Spleen (tissue), 7 donors: ENCODE data around the gene MYO5B.

Experiments
- POLR2AphosphoS5 ChIP-seq, 3 donors: sonication (generic); formaldehyde crosslinking; IDR thresholded peaks; one replicate each; pipeline ENCODE4 v1.5.1; 2017; ENCODE audit warnings: antibody characterized with exemption in 3 of 3
- TF ChIP-seq, protein P1 (sequence below), 11 experiments: fragments of 200-600 bp in 7 of 11; fragments of 450-650 bp in 4 of 11; sonication (generic) in 4 of 11; IDR thresholded peaks in 8 of 11; conservative IDR thresholded peaks in 3 of 11; 1 replicate in 7 of 11; 2 replicates in 4 of 11; pipeline versions ENCODE4 v1.4.0 to v1.8.0; 2016 to 2021; ENCODE audit warnings: antibody characterized with exemption in 11 of 11, inconsistent platforms in 4 of 11, mild to moderate bottlenecking in 1 of 11
- donor health status: DM: no; HTN: no; CAD: no; lungs with moderate emphysema.
- donor health status: DM: no; HTN: no; CAD: no.
- donor health status: DM: no; HTN: no; CAD: no.

DNA sequence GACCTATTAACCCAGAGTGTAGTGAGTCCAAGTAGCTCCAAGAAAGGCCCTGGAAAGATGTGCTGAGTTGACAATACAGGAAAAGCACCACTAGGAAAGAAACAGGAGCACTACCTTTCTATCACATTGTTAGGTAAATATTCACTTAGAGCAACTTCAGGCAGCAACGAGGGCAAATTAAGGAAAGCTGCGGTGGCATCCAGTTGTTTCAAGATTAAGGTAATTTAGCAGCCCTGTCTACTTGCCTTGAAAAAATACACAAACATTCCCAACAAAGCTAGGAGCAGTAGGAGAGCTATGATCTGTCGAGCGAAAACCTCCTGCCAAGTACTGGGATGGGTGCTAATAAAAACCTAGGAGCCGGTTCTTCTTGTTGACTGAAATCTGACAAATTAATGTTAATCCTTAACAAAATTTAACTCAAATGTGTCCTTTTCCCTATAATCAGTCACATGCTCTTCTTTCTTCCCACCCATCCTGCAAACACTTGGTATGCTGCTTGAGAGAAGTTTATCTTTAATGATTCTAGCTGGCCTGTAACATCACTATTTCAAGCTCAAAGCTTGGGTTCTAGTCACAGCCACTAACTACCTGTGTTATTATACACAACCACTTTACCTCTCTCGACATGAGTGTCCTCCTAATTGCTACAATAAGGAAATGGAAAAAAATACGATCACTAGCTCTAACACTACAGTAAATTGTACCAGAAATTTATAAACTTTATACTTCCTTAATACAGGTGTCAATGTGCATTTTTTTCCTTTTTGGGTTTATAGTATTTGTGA, 383.6 kb downstream of the MYO5B start:
- TF ChIP-seq POLR2AphosphoS5 (IDR thresholded peaks at IDR 0.05), result no peak
- TF ChIP-seq, protein P1, sequence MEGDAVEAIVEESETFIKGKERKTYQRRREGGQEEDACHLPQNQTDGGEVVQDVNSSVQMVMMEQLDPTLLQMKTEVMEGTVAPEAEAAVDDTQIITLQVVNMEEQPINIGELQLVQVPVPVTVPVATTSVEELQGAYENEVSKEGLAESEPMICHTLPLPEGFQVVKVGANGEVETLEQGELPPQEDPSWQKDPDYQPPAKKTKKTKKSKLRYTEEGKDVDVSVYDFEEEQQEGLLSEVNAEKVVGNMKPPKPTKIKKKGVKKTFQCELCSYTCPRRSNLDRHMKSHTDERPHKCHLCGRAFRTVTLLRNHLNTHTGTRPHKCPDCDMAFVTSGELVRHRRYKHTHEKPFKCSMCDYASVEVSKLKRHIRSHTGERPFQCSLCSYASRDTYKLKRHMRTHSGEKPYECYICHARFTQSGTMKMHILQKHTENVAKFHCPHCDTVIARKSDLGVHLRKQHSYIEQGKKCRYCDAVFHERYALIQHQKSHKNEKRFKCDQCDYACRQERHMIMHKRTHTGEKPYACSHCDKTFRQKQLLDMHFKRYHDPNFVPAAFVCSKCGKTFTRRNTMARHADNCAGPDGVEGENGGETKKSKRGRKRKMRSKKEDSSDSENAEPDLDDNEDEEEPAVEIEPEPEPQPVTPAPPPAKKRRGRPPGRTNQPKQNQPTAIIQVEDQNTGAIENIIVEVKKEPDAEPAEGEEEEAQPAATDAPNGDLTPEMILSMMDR (IDR thresholded peaks at IDR 0.05 in 8 of 11, conservative IDR thresholded peaks at IDR 0.05 in 3 of 11), result no peak
